Measurements from ENCODE around the gene METTL3.

Gene METTL3

DNA sequence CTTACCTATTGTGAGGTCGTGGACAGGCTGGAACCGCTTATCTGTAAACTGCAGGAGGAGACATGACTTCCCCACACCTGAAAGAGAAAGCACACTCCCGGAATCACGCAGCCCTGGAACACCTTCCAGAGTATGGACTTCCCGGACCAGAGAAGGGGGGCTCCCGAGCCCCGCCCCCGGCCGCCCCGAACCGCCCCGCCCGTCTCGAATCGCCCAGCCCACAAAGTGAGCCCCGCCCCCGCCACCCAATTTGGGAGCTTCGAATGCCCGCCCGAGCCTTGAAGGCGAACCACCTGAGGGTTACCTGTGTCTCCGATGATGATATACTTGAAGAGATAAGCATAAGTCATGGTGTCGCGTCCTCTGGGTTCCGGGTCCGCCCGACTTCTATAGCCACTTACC, 34.6 kb downstream of the METTL3 start:
- DNase-seq = peak; percentile 84

DNA sequence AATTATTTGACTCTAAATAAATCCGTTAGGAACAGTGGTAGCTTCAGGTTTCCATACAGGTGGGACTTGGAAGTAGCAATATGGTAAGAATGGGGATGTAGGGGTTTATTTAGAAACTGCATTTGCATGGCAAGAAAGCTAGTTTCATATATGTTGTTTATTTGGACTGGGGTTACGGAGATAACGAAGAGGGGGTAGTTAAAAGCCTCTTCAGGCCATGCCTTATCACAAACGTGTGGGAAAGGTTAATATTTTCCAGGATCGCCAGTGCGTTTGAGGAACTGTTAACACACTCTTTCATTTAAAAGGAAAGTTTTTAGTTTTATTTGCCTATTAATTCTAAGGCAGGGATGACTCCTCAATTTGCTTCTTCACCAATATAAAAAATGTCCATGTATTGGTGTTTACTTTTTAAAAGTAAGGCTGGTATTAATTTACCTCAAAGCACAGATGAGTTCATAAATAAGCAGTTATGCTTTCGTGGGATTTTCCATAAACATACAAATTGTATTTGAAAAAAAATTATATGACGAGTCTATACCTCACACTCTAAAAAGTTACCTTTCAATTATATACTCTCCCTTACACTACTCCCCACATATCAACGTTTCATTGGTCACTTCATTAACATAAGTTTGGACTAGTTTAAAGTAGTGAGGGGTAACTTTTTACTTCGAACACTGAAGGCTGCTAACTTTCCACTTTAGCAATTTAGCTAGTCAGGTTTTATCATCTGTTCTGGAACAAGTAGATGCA, 35.2 kb downstream of the METTL3 start:
- DNase-seq = no peak

DNA sequence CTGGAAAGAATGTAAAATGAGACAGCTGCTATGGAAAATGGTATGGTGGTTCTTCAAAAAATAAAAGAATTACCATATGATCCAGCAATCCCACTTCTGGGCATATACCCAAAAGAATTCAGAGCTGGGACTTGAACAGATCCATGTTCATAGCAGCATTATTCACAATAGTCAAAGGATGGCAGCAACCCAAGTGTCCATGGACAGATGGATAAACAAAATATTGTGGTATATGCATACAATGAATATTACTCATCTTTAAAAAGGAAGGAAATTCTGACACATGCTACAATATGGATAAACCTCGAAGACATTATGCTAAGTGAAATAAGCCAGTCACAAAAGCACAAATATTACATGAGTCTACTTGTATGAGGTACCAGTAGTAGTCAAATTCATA, 43.5 kb downstream of the METTL3 start:
- DNase-seq = no peak

DNA sequence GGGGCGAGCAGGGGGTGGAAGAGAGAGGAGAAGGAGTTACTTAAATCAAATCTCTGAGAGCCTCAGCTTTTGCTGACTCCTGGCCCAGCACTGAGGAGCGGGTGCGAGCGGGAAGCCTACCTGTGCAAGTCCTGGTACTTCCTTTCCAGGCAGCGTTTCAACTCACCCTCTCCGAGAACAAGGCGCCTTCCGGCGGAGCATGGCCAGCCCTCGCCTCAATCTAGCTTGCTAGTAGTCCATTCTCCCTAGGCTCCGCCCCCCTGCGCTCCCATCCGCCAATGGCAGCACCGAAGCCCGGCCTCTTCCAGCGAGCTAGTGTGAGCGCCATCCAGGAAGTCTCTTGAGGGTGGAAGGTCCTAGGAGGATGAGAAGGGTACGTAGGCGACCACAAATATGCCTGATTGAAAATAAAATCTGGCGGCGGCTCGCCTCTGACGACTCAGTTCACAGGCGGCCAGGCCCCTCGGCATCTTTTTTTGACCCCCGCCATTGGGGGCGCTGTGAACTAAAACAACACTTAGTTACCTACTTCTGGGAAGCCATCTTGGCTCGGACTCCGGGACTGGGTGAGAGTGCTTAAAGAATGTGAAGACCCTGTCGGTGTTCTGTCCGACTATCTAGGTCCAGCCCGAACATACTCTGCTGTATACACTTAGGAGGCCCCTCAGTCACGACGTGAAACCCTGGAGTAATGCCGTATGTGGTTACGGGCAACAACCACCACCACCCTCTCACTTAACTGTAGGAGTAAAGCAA, 55.0 kb downstream of the METTL3 start, which contains the start of gene CHD8:
Gene CHD8 (minus strand): TSS at position 212 of the 756 bp plus-strand sequence. CDS start 24,480 bp downstream, outside the sequence.
- DNase-seq = peak; percentile 99

DNA sequence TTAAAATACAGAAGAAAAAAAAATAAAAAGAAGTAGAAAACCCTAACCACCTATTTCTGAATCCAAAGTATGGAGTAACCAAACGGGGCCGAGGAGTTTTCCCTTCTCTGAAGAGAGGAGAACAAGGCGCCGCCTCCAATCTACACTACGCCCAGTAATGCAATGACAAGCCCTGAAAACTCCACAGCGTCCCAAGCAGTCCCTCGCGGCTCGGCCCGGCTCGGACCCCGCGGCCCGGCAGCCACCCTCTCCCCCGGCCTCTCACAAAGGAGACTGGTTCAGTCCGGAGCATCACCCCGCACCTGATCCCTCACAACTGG, 55.6 kb downstream of the METTL3 start:
- no peak for DNase-seq

DNA sequence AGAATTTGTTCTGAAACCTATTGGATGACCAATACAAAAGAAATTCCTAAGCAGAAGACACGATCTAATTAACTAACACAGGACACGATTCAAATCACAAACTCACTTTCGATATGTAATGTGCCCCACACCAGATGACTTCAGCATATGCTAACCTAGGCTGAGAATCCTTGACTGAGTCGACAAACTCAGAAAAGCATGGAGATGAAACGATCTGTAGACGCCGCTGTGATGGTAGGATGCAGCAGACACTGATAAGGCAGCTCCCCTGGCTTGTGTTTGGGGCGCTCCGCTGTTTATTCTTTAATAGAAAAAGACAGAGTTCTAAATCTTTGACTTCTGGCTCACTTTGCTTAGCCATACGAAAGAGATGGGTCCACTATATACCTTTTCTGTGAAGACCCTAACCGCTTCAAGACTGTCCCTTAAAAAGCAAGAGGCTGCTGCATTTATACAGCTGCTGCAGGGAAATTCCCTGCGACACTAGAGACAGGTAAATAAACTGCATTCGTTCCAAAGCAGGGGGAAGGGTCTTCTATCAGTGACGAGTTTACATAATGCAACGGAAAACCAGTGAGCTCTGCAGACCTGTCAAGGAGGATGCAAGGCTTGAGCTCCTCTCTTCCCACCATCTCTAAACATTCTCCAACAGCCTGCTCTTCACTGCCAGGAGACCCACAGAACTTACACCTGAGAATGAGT, 56.1 kb downstream of the METTL3 start:
- DNase-seq = peak; percentile 5

DNA sequence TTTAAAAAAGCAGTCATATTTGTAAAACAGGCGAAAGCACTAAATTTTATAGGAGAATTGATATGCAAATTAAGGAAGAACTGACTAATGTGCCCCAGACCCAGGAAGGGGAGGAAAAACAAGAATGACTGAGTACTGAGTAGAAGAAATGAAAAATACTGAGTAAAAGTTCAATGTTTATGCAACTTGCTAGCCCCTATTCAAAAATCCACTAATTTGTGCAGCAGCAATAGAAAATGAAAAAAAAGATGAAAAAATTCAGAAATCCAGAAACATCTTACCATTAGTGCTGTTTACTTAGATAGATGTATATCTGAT, 61.3 kb downstream of the METTL3 start:
- no peak for DNase-seq

Data from NCI-H526 treated with DMSO at 0.1 percent for 48 hours (cell line).